GM12873 (cell line): Measurements from ENCODE around the gene PTRH1.

Source experiments
- TF ChIP-seq, protein P1 (sequence below): IDR thresholded peaks from 2 replicates; pipeline ENCODE4 v1.5.1; 2012; ENCODE audit warnings: low read depth, mild to moderate bottlenecking, moderate library complexity, low read length, control low read depth; ENCODE audit not compliant: insufficient read depth; ENCODE audit errors: missing control alignments

The PTRH1 gene

DNA sequence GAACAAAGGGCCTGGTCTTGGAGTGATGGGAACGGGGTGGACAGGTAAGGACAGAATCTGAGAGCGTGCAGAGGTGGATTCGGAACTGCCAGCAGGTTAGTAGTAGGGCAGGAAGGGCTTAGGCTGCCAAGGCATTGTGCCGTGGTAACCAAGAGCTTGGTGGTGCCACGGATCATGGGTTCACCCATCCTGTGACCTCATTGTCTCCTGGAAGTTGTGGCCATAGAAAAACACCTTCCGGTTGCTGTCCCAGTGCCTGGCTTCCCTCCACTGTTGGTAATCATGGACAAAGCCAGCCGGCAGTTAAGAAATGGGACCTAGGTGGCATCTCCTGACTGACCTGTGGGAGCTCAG is 51.2 kb downstream of the PTRH1 start:
- TF ChIP-seq, protein P1, sequence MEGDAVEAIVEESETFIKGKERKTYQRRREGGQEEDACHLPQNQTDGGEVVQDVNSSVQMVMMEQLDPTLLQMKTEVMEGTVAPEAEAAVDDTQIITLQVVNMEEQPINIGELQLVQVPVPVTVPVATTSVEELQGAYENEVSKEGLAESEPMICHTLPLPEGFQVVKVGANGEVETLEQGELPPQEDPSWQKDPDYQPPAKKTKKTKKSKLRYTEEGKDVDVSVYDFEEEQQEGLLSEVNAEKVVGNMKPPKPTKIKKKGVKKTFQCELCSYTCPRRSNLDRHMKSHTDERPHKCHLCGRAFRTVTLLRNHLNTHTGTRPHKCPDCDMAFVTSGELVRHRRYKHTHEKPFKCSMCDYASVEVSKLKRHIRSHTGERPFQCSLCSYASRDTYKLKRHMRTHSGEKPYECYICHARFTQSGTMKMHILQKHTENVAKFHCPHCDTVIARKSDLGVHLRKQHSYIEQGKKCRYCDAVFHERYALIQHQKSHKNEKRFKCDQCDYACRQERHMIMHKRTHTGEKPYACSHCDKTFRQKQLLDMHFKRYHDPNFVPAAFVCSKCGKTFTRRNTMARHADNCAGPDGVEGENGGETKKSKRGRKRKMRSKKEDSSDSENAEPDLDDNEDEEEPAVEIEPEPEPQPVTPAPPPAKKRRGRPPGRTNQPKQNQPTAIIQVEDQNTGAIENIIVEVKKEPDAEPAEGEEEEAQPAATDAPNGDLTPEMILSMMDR, result no peak
